Aorta (tissue), 5 donors: ENCODE results near the gene NEURL3. TPM values are rescaled to one million over a fixed set of nuclear protein-coding genes. Genes with fewer than 3 reads are reported as not detected.

ENCODE experiments used
- ATAC-seq: fragments of 200-7000 bp; cut with Tn5 transposase; one replicate; pipeline ENCODE4 v1.9.1; 2022; ENCODE audit warnings: moderate library complexity; ENCODE audit not compliant: low FRiP score
- DNase-seq, 2 donors: peaks; one replicate each; pipeline ENCODE4 v3.0.0-alpha.2; 2020
- H3K27ac ChIP-seq, 2 donors: one replicate each; pipeline ENCODE4 v1.5.1; 2013; ENCODE audit warnings: low read length in 2 of 2, mild to moderate bottlenecking in 2 of 2, moderate library complexity in 2 of 2, control low read depth in 1 of 2, inconsistent platforms in 1 of 2, low read depth in 1 of 2
- H3K27me3 ChIP-seq, 2 donors: one replicate each; pipeline ENCODE4 v1.6.1; 2013; ENCODE audit warnings: control low read depth in 1 of 2, low read length in 1 of 2, mild to moderate bottlenecking in 1 of 2, moderate library complexity in 1 of 2; ENCODE audit not compliant: insufficient read depth in 2 of 2, control insufficient read depth in 1 of 2
- H3K36me3 ChIP-seq, 2 donors: one replicate each; pipeline ENCODE4 v1.6.1; 2013; ENCODE audit warnings: control low read depth in 1 of 2, low read length in 1 of 2, mild to moderate bottlenecking in 1 of 2; ENCODE audit not compliant: insufficient read depth in 2 of 2, control insufficient read depth in 1 of 2
- H3K4me1 ChIP-seq, 2 donors: one replicate each; pipeline ENCODE4 v1.6.1; 2013; ENCODE audit warnings: low read length in 2 of 2, control low read depth in 1 of 2, mild to moderate bottlenecking in 1 of 2, moderate library complexity in 1 of 2; ENCODE audit not compliant: insufficient read depth in 2 of 2, control insufficient read depth in 1 of 2
- H3K4me3 ChIP-seq, 2 donors: one replicate each; pipeline ENCODE4 v1.5.1; 2013; ENCODE audit warnings: low read length in 2 of 2, control low read depth in 1 of 2, mild to moderate bottlenecking in 1 of 2
- H3K9me3 ChIP-seq: one replicate; pipeline ENCODE4 v1.6.1; 2013; ENCODE audit warnings: mild to moderate bottlenecking, low read length; ENCODE audit not compliant: control insufficient read depth
- WGBS, 2 donors: extraction: QIAGEN DNeasy Blood & Tissue Kit; methylation state at CpG; one replicate each; pipeline ENCODE4 v1.1.7; 2013; 5-methylcytosine and 5-hydroxymethylcytosine counted together
- intact Hi-C, 2 donors: fragments of 100-400 bp; cut with DNase I; formaldehyde crosslinking; loops; one replicate each; pipeline versions ENCODE4 v1.14.2 to v1.15.0; 2022
- polyA plus RNA-seq, 2 donors: library from polyadenylated mRNA; stranded (reverse); fragments of 200-250 nt; gene quantifications; one replicate each; pipeline ENCODE4 v1.2.3, GENCODE V29; 2013
- total RNA-seq, 2 donors: library from RNA; stranded (reverse); fragmentation: NEBNext Ultra II Directional; extraction: Animal tissue kit (Norgen Biotek cat#: 25700); gene quantifications; one replicate each; pipeline ENCODE4 v1.2.1, GENCODE V29; 2021
- donor health status: healthy with polysubstance abuse.
- donor health status: Bipolar disorder and iron deficiency.
- donor health status: DM: no; HTN: no; CAD: no.
- donor health status: DM: no; HTN: no; CAD: no.
- donor health status: DM: yes; HTN: yes; CAD: no.

NEURL3 gene
- total and polyA plus RNA-seq, 4 donors, result 0.33 to 0.75 TPM; not detected in 2

- intact Hi-C loops, result no loop called here
- H3K9me3 ChIP-seq, result peaks cover 3% of the 10 kb centered on the region
- H3K27ac ChIP-seq, result no peak overlapping the region
- DNase-seq (no peak), ATAC-seq (no peak)
- WGBS, 2 donors, result 98 to 100% methylated on average over 1 of the region's 1 CpG
- no peak overlapping the region for H3K4me3 ChIP-seq
- H3K4me1 ChIP-seq, result no peaks in the 10 kb centered on the region
- no peaks in the 10 kb centered on the region for H3K27me3 ChIP-seq
- no peaks in the 10 kb centered on the region for H3K36me3 ChIP-seq
These were observed 13.2 kb downstream of the NEURL3 start for GRCh38 chr2:96491860-96492497.

GRCh38 chr2:96489663-96490062, 15.5 kb downstream of the NEURL3 start:
- no peaks in the 10 kb centered on the region for H3K27me3 ChIP-seq
- ATAC-seq, result no peak
- no peak overlapping the region for H3K4me3 ChIP-seq
- no peak overlapping the region for H3K27ac ChIP-seq
- intact Hi-C loops, result no loop called here
- 80 to 81% methylated on average over 1 of the region's 1 CpG for WGBS, 2 donors
- H3K36me3 ChIP-seq, result no peaks in the 10 kb centered on the region
- DNase-seq, result no peak
- peaks cover 1% of the 10 kb centered on the region for H3K9me3 ChIP-seq
- H3K4me1 ChIP-seq, result no peaks in the 10 kb centered on the region

- ATAC-seq (no peak), DNase-seq (no peak)
- Histone ChIP-seq H3K27me3 (no peaks in the 10 kb centered on the region), H3K4me1 (no peaks in the 10 kb centered on the region), H3K4me3 (no peak overlapping the region), H3K9me3 (no peaks in the 10 kb centered on the region), H3K36me3 (no peaks in the 10 kb centered on the region), H3K27ac (no peak overlapping the region)
- 75 to 78% methylated on average over 3 of the region's 3 CpGs for WGBS, 2 donors
- intact Hi-C loops, result no loop called here
These were observed 15.9 kb downstream of the NEURL3 start for GRCh38 chr2:96489261-96489660.

DNA sequence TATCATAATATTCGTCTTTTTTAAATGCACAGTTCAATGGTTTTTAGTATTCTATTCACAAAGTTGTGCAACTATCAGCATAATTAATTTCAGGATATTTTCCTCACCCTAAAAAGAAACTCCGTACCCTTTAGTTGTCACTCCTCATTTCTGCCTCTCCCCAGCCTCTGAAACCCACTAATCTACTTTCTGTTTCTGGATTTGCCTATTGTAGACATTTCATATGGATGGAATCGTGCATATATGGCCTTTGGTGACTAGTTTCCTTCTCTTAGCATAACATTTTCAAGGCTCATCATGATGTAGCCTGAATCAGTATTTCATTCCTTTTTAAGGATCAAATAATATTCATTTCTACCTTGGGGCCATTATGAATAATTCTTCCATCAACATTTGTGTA, 18.5 kb downstream of the NEURL3 start:
- Histone ChIP-seq H3K4me1 (no peaks in the 10 kb centered on the region), H3K27ac (no peak overlapping the region), H3K27me3 (no peaks in the 10 kb centered on the region), H3K36me3 (no peaks in the 10 kb centered on the region), H3K9me3 (no peaks in the 10 kb centered on the region), H3K4me3 (no peak overlapping the region)
- WGBS, 2 donors, result 61 to 73% methylated on average over 3 of the region's 3 CpGs
- DNase-seq, result no peak
- intact Hi-C loops, result no loop called here
- ATAC-seq, result no peak

- ATAC-seq (peak; percentile 89), DNase-seq (peak; percentile 85 to 86)
- no peaks in the 10 kb centered on the region for H3K9me3 ChIP-seq
- intact Hi-C loops, result no loop called here
- H3K4me3 ChIP-seq, result peak overlapping the region; percentile 11 to 16
- H3K36me3 ChIP-seq, result no peaks in the 10 kb centered on the region
- H3K4me1 ChIP-seq, result no peaks in the 10 kb centered on the region
- H3K27ac ChIP-seq, result peak overlapping the region in 1 of 2 donors; percentile 28
- H3K27me3 ChIP-seq, result no peaks in the 10 kb centered on the region
- 19 to 20% methylated on average over 33 of the region's 33 CpGs for WGBS, 2 donors
These were observed 19.2 kb downstream of the NEURL3 start for GRCh38 chr2:96485751-96486651.

DNA sequence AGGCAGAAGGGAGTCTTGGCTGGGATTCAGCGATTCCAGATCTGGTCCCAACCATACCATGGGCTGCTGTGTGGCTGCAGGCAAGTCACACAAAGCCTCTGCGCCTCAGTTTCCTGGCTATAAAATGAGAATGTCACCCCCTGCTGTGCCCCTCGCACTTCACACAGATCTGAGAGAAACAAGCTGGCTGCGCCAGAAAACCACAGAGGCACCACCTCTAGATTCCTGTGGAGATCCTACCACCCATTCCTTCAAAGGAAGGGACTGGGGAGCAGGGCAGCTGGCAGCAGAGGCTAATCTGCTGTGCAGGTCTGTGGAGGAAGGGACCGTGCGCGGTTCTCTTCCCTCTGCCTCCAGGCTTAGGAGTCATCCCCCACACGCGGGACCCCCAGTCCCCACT, 19.8 kb downstream of the NEURL3 start:
- no peak for ATAC-seq
- H3K4me3 ChIP-seq, result no peak overlapping the region
- no peaks in the 10 kb centered on the region for H3K4me1 ChIP-seq
- intact Hi-C loops, result no loop called here
- no peak overlapping the region for H3K27ac ChIP-seq
- H3K9me3 ChIP-seq, result no peaks in the 10 kb centered on the region
- no peaks in the 10 kb centered on the region for H3K27me3 ChIP-seq
- H3K36me3 ChIP-seq, result no peaks in the 10 kb centered on the region
- WGBS, 2 donors, result 88 to 89% methylated on average over 9 of the region's 9 CpGs
- DNase-seq, result no peak

- 90 to 93% methylated on average over 7 of the region's 7 CpGs for WGBS, 2 donors
- Histone ChIP-seq H3K27me3 (no peaks in the 10 kb centered on the region), H3K4me3 (no peak overlapping the region), H3K36me3 (no peaks in the 10 kb centered on the region), H3K4me1 (no peaks in the 10 kb centered on the region), H3K27ac (no peak overlapping the region), H3K9me3 (no peaks in the 10 kb centered on the region)
- ATAC-seq, result no peak
- no peak for DNase-seq
- intact Hi-C loops, result no loop called here
These were observed 21.1 kb downstream of the NEURL3 start for GRCh38 chr2:96484091-96484490.

- no peaks in the 10 kb centered on the region for H3K36me3 ChIP-seq
- H3K27ac ChIP-seq, result no peak overlapping the region
- WGBS, 2 donors, result 37 to 55% methylated on average over 1 of the region's 1 CpG
- ATAC-seq (no peak), DNase-seq (no peak)
- no peaks in the 10 kb centered on the region for H3K9me3 ChIP-seq
- intact Hi-C loops, result no loop called here
- H3K27me3 ChIP-seq, result no peaks in the 10 kb centered on the region
- H3K4me1 ChIP-seq, result no peaks in the 10 kb centered on the region
- H3K4me3 ChIP-seq, result no peak overlapping the region
These were observed 27.7 kb downstream of the NEURL3 start for GRCh38 chr2:96477458-96477857.

GRCh38 chr2:96471772-96472171, 33.4 kb downstream of the NEURL3 start:
- no peaks in the 10 kb centered on the region for H3K9me3 ChIP-seq
- no peaks in the 10 kb centered on the region for H3K36me3 ChIP-seq
- DNase-seq (no peak), ATAC-seq (no peak)
- 94 to 96% methylated on average over 6 of the region's 6 CpGs for WGBS, 2 donors
- H3K27me3 ChIP-seq, result no peaks in the 10 kb centered on the region
- no peak overlapping the region for H3K4me3 ChIP-seq
- no peaks in the 10 kb centered on the region for H3K4me1 ChIP-seq
- intact Hi-C loops, result loop anchor here in 1 of 2 donors (2.0 kb wide), 1 partner anchor 37 kb away; no protein-coding TSS in a partner anchor
- H3K27ac ChIP-seq, result no peak overlapping the region
